NCI-H2196 (cell line): ENCODE measurements around the gene DLG2.

Experiments
- DNase-seq: peaks from one replicate; lab custom pipeline; 2025; ENCODE audit not compliant: unreplicated experiment; lab: John Stamatoyannopoulos, UW

The DLG2 gene

GRCh38 chr11:84532364-84532763, 1094.8 kb downstream of the DLG2 start:
- DNase-seq: no peak

- no peak for DNase-seq
Observed at GRCh38 chr11:84526250-84526649, 1100.9 kb downstream of the DLG2 start.

GRCh38 chr11:84524422-84525051, 1102.6 kb downstream of the DLG2 start:
- DNase-seq: peak; percentile 2

GRCh38 chr11:84522331-84522730, 1104.8 kb downstream of the DLG2 start:
- no peak for DNase-seq

GRCh38 chr11:84518631-84519183, 1108.4 kb downstream of the DLG2 start:
- no peak for DNase-seq

- no peak for DNase-seq
Observed at GRCh38 chr11:84514436-84514835, 1112.7 kb downstream of the DLG2 start.

- no peak for DNase-seq
Observed at GRCh38 chr11:84503503-84503902, 1123.6 kb downstream of the DLG2 start.

GRCh38 chr11:84501750-84502149, 1125.4 kb downstream of the DLG2 start:
- DNase-seq: no peak

GRCh38 chr11:84497981-84498411, 1129.1 kb downstream of the DLG2 start:
- DNase-seq: no peak

GRCh38 chr11:84497181-84497580, 1130.0 kb downstream of the DLG2 start:
- DNase-seq: no peak

- DNase-seq: no peak
Observed at GRCh38 chr11:84496122-84496521, 1131.0 kb downstream of the DLG2 start.

GRCh38 chr11:84480131-84480530, 1147.0 kb downstream of the DLG2 start:
- DNase-seq: no peak

- no peak for DNase-seq
Observed at GRCh38 chr11:84476581-84476980, 1150.6 kb downstream of the DLG2 start.

GRCh38 chr11:84471501-84471900, 1155.6 kb downstream of the DLG2 start:
- no peak for DNase-seq

- no peak for DNase-seq
Observed at GRCh38 chr11:84468235-84468634, 1158.9 kb downstream of the DLG2 start.

- no peak for DNase-seq
Observed at GRCh38 chr11:84465040-84465439, 1162.1 kb downstream of the DLG2 start.

- no peak for DNase-seq
Observed at GRCh38 chr11:84455691-84456090, 1171.5 kb downstream of the DLG2 start.

- no peak for DNase-seq
Observed at GRCh38 chr11:84452211-84452610, 1174.9 kb downstream of the DLG2 start.

- DNase-seq: no peak
Observed at GRCh38 chr11:84438565-84438964, 1188.6 kb downstream of the DLG2 start.

GRCh38 chr11:84437071-84437980, 1189.8 kb downstream of the DLG2 start:
- no peak for DNase-seq

GRCh38 chr11:84430661-84431060, 1196.5 kb downstream of the DLG2 start:
- DNase-seq: no peak

GRCh38 chr11:84425673-84426072, 1201.5 kb downstream of the DLG2 start:
- DNase-seq: no peak
